Measurements from ENCODE around the gene THRA.

- no peak for TF ChIP-seq MEF2A (IDR thresholded peaks at IDR 0.05; ENCODE audit: borderline replicate concordance, low read depth)
- TF ChIP-seq, protein P1, sequence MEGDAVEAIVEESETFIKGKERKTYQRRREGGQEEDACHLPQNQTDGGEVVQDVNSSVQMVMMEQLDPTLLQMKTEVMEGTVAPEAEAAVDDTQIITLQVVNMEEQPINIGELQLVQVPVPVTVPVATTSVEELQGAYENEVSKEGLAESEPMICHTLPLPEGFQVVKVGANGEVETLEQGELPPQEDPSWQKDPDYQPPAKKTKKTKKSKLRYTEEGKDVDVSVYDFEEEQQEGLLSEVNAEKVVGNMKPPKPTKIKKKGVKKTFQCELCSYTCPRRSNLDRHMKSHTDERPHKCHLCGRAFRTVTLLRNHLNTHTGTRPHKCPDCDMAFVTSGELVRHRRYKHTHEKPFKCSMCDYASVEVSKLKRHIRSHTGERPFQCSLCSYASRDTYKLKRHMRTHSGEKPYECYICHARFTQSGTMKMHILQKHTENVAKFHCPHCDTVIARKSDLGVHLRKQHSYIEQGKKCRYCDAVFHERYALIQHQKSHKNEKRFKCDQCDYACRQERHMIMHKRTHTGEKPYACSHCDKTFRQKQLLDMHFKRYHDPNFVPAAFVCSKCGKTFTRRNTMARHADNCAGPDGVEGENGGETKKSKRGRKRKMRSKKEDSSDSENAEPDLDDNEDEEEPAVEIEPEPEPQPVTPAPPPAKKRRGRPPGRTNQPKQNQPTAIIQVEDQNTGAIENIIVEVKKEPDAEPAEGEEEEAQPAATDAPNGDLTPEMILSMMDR (IDR thresholded peaks at IDR 0.05) = no peak
- TF ChIP-seq, protein P2, sequence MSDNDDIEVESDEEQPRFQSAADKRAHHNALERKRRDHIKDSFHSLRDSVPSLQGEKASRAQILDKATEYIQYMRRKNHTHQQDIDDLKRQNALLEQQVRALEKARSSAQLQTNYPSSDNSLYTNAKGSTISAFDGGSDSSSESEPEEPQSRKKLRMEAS (IDR thresholded peaks at IDR 0.05; ENCODE audit: low read depth) = no peak
- TF ChIP-seq USF2 (IDR thresholded peaks at IDR 0.05; ENCODE audit: borderline replicate concordance, low read depth, low read length) = no peak
- no peak for TF ChIP-seq RFX5 (IDR thresholded peaks at IDR 0.05; ENCODE audit: low read length)
- no peak for TF ChIP-seq POLR2AphosphoS5 (IDR thresholded peaks at IDR 0.05; ENCODE audit: low read depth, low read length)
- TF ChIP-seq RXRA (IDR thresholded peaks at IDR 0.05; ENCODE audit: borderline replicate concordance, low read depth) = no peak
- no peak for TF ChIP-seq REST (IDR thresholded peaks at IDR 0.05; ENCODE audit: low read depth, low read length)
- TF ChIP-seq GABPA (IDR thresholded peaks at IDR 0.05; ENCODE audit: low read depth) = no peak
- TF ChIP-seq TAF1 (IDR thresholded peaks at IDR 0.05; ENCODE audit: borderline replicate concordance, low read depth, low read length) = no peak
Observed at GRCh38 chr17:40021451-40021971, 41.3 kb upstream of the THRA start.

All from SK-N-SH (cell line).